SK-N-SH (cell line): ENCODE results near the gene CLDND1. TPM values are rescaled to one million over a fixed set of nuclear protein-coding genes. Genes with fewer than 3 reads are reported as not detected.

Experiments used
- CTCF ChIA-PET: fragments of 300-600, 350-600 bp; formaldehyde crosslinking; extraction: SDS; loops from one replicate; lab custom pipeline; 2021; lab: Yijun Ruan, JAX
- POLR2A ChIA-PET: fragments of 350-600 bp; sonication (Branson Sonifier 250); formaldehyde crosslinking; extraction: SDS; loops from one replicate; lab custom pipeline; 2020; ENCODE audit warnings: antibody characterized with exemption, inconsistent platforms; lab: Yijun Ruan, JAX
- DNase-seq: peaks from one replicate; pipeline ENCODE4 v3.0.0; 2012
- H2AFZ ChIP-seq: fragments of 200-600 bp; sonication (generic); 2 replicates; pipeline ENCODE4 v1.8.1; 2016; ENCODE audit warnings: antibody characterized with exemption, mild to moderate bottlenecking, low read depth
- H3F3A ChIP-seq: fragments of 200-600 bp; sonication (generic); replicated peaks from 2 replicates; pipeline ENCODE3; 2016; ENCODE audit warnings: antibody characterized with exemption, mild to moderate bottlenecking; ENCODE audit not compliant: insufficient read depth
- H3K27ac ChIP-seq, 2 experiments: fragments of 200-500 bp in 1 of 2; fragments of 200-600 bp in 1 of 2; sonication (Bioruptor generic) in 1 of 2; sonication (generic), shearing (Covaris generic) in 1 of 2; 2 replicates each; pipeline versions ENCODE4 v1.5.1 to v1.6.1; 2014 to 2016; ENCODE audit warnings: low read depth in 2 of 2, inconsistent platforms in 1 of 2, low read length in 1 of 2, mild to moderate bottlenecking in 1 of 2, mixed read lengths in 1 of 2
- H3K27me3 ChIP-seq: fragments of 200-600 bp; sonication (generic), shearing (Covaris generic); 2 replicates; pipeline ENCODE4 v1.6.1; 2016; ENCODE audit warnings: mixed run types; ENCODE audit not compliant: insufficient read depth
- H3K36me3 ChIP-seq, 2 experiments: fragments of 200-500 bp in 1 of 2; fragments of 200-600 bp in 1 of 2; sonication (Bioruptor generic) in 1 of 2; sonication (generic) in 1 of 2; replicated peaks in 1 of 2; 2 replicates each; pipeline versions ENCODE3 to v1.5.1; 2014 to 2016; ENCODE audit warnings: low read length in 1 of 2, mild to moderate bottlenecking in 1 of 2; ENCODE audit not compliant: insufficient read depth in 2 of 2, control insufficient read depth in 1 of 2
- H3K4me1 ChIP-seq, 2 experiments: fragments of 200-500 bp in 1 of 2; fragments of 200-600 bp in 1 of 2; sonication (Bioruptor generic) in 1 of 2; sonication (generic), shearing (Covaris generic) in 1 of 2; 2 replicates each; pipeline versions ENCODE4 v1.5.1 to v1.6.1; 2014 to 2016; ENCODE audit warnings: low read depth in 1 of 2, low read length in 1 of 2, mixed run types in 1 of 2; ENCODE audit not compliant: insufficient read depth in 2 of 2, control insufficient read depth in 1 of 2
- H3K4me2 ChIP-seq: fragments of 200-600 bp; sonication (generic), shearing (Covaris generic); 2 replicates; pipeline ENCODE4 v1.6.1; 2017; ENCODE audit warnings: mixed run types
- H3K4me3 ChIP-seq, 2 experiments: fragments of 200-500 bp in 1 of 2; fragments of 200-600 bp in 1 of 2; sonication (Bioruptor generic) in 1 of 2; sonication (generic), shearing (Covaris generic) in 1 of 2; 2 replicates each; pipeline versions ENCODE4 v1.5.1 to v1.8.1; 2014 to 2016; ENCODE audit warnings: low read depth in 2 of 2, inconsistent platforms in 1 of 2, low read length in 1 of 2, mild to moderate bottlenecking in 1 of 2, mixed read lengths in 1 of 2, moderate library complexity in 1 of 2
- H3K79me2 ChIP-seq: fragments of 200-600 bp; sonication (generic); 2 replicates; pipeline ENCODE4 v1.8.1; 2017; ENCODE audit warnings: mild to moderate bottlenecking; ENCODE audit not compliant: insufficient read depth
- H3K9ac ChIP-seq: fragments of 200-600 bp; sonication (generic); 2 replicates; pipeline ENCODE4 v1.6.1; 2017; ENCODE audit warnings: mixed run types
- H3K9me2 ChIP-seq: fragments of 200-600 bp; sonication (generic); 2 replicates; pipeline ENCODE4 v1.6.1; 2017; ENCODE audit warnings: mixed run types
- H3K9me3 ChIP-seq: fragments of 200-600 bp; sonication (generic); 2 replicates; pipeline ENCODE4 v1.6.1; 2017; ENCODE audit warnings: mixed run types, mild to moderate bottlenecking, moderate library complexity
- H4K20me1 ChIP-seq: fragments of 200-600 bp; sonication (generic); 2 replicates; pipeline ENCODE4 v1.6.1; 2017; ENCODE audit warnings: mild to moderate bottlenecking, mixed run types; ENCODE audit not compliant: insufficient read depth
- ELF1 ChIP-seq: IDR thresholded peaks from 2 replicates; pipeline ENCODE4 v1.4.0; 2012
- EP300 ChIP-seq, 2 experiments: IDR thresholded peaks; 2 replicates each; pipeline versions ENCODE4 v1.4.0 to v1.6.1; 2012; ENCODE audit warnings: borderline replicate concordance in 1 of 2, low read depth in 1 of 2, low read length in 1 of 2
- FOXJ3 ChIP-seq: sonication (generic); formaldehyde crosslinking; IDR thresholded peaks from 2 replicates; pipeline ENCODE4 v1.5.1; 2020; ENCODE audit warnings: mild to moderate bottlenecking, missing genetic modification reagents
- GABPA ChIP-seq: IDR thresholded peaks from 2 replicates; pipeline ENCODE4 v1.4.0; 2012; ENCODE audit warnings: low read depth, mild to moderate bottlenecking
- JUND ChIP-seq: IDR thresholded peaks from 2 replicates; pipeline ENCODE4 v1.4.0; 2012
- MAX ChIP-seq: IDR thresholded peaks from 2 replicates; pipeline ENCODE4 v1.4.0; 2012; ENCODE audit warnings: low read depth
- PBX3 ChIP-seq: IDR thresholded peaks from 2 replicates; pipeline ENCODE4; 2012
- TAF1 ChIP-seq: IDR thresholded peaks from 2 replicates; pipeline ENCODE4 v1.6.1; 2012; ENCODE audit warnings: low read depth, mild to moderate bottlenecking, low read length, moderate library complexity, borderline replicate concordance
- TCF12 ChIP-seq: IDR thresholded peaks from 2 replicates; pipeline ENCODE4 v1.4.0; 2012
- TEAD4 ChIP-seq: IDR thresholded peaks from 2 replicates; pipeline ENCODE4 v1.4.0; 2012; ENCODE audit warnings: mild to moderate bottlenecking, borderline replicate concordance; ENCODE audit not compliant: insufficient read depth
- USF2 ChIP-seq: fragments of 150-350 bp; IDR thresholded peaks from 2 replicates; pipeline ENCODE4 v1.6.1; 2017; ENCODE audit warnings: antibody characterized with exemption, low read length, low read depth, borderline replicate concordance
- WGBS: methylation state at CpG from one replicate; pipeline ENCODE4 v1.1.6; 2017; ENCODE audit warnings: low lambda C conversion rate; 5-methylcytosine and 5-hydroxymethylcytosine counted together
- polyA plus RNA-seq, 3 experiments: library from polyadenylated mRNA; depleted of rRNA; stranded (reverse); fragments of >200 nt; gene quantifications; 2 replicates each; pipeline ENCODE4 v1.2.3, GENCODE V29; 2012
- TF ChIP-seq, protein P1 (sequence below): IDR thresholded peaks from 2 replicates; pipeline ENCODE4 v1.6.1; 2012; ENCODE audit warnings: mild to moderate bottlenecking, low read depth, low read length, moderate library complexity
- TF ChIP-seq, protein P2 (sequence below): IDR thresholded peaks from 2 replicates; pipeline ENCODE4 v1.4.0; 2012; ENCODE audit warnings: low read depth, borderline replicate concordance
- TF ChIP-seq, protein P3 (sequence below): fragments of 150-350 bp; IDR thresholded peaks from 2 replicates; pipeline ENCODE4 v1.6.1; 2016; ENCODE audit warnings: mild to moderate bottlenecking, low read depth, low read length

CLDND1 gene
- polyA plus RNA-seq, 1 of the 3 experiments (the other 2 are of a cell fraction) = 110 TPM

DNA sequence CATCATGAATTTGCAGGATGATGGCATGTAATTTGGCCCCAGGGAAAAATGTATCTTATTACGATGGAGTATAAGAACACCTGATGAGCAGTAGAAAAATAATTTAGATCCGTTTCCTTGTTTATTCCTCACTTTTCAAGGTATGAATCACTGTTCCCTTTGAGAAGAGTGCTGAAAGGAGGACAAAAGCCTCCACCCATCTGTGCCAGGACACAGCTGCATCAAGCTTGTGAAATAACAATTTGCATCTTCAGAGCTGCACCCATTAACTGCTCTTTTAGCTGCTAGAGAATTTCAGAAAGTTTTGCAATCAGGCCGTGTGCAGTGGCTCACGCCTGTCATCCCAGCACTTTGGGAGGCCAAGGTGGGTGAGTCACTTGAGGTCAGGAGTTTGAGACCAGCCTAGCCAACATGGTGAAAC lies 9.6 kb downstream of the CLDND1 start:
- Histone ChIP-seq H3K27me3 (no peaks in the 10 kb centered on the region), H3K79me2 (peaks cover 2% of the 10 kb centered on the region; the same call in 1 of the 2 replicates), H3K27ac (no peak overlapping the region), H3K4me1 (no peaks in the 10 kb centered on the region), H2AFZ (no peak overlapping the region), H3K4me2 (no peak overlapping the region), H3F3A (peaks cover 6% of the 10 kb centered on the region), H3K9me2 (no peaks in the 10 kb centered on the region), H4K20me1 (no peaks in the 10 kb centered on the region), H3K4me3 (no peak overlapping the region), H3K9me3 (no peaks in the 10 kb centered on the region), H3K9ac (no peak overlapping the region), H3K36me3 (peaks cover 34 to 37% of the 10 kb centered on the region in 2 experiments)
- CTCF ChIA-PET = no interaction called here
- TF ChIP-seq FOXJ3 (CRISPR knock-in tag) = no peak
- no peak for TF ChIP-seq GABPA
- TF ChIP-seq USF2 = no peak
- TF ChIP-seq, protein P1, sequence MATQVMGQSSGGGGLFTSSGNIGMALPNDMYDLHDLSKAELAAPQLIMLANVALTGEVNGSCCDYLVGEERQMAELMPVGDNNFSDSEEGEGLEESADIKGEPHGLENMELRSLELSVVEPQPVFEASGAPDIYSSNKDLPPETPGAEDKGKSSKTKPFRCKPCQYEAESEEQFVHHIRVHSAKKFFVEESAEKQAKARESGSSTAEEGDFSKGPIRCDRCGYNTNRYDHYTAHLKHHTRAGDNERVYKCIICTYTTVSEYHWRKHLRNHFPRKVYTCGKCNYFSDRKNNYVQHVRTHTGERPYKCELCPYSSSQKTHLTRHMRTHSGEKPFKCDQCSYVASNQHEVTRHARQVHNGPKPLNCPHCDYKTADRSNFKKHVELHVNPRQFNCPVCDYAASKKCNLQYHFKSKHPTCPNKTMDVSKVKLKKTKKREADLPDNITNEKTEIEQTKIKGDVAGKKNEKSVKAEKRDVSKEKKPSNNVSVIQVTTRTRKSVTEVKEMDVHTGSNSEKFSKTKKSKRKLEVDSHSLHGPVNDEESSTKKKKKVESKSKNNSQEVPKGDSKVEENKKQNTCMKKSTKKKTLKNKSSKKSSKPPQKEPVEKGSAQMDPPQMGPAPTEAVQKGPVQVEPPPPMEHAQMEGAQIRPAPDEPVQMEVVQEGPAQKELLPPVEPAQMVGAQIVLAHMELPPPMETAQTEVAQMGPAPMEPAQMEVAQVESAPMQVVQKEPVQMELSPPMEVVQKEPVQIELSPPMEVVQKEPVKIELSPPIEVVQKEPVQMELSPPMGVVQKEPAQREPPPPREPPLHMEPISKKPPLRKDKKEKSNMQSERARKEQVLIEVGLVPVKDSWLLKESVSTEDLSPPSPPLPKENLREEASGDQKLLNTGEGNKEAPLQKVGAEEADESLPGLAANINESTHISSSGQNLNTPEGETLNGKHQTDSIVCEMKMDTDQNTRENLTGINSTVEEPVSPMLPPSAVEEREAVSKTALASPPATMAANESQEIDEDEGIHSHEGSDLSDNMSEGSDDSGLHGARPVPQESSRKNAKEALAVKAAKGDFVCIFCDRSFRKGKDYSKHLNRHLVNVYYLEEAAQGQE = no peak
- TF ChIP-seq, protein P2, sequence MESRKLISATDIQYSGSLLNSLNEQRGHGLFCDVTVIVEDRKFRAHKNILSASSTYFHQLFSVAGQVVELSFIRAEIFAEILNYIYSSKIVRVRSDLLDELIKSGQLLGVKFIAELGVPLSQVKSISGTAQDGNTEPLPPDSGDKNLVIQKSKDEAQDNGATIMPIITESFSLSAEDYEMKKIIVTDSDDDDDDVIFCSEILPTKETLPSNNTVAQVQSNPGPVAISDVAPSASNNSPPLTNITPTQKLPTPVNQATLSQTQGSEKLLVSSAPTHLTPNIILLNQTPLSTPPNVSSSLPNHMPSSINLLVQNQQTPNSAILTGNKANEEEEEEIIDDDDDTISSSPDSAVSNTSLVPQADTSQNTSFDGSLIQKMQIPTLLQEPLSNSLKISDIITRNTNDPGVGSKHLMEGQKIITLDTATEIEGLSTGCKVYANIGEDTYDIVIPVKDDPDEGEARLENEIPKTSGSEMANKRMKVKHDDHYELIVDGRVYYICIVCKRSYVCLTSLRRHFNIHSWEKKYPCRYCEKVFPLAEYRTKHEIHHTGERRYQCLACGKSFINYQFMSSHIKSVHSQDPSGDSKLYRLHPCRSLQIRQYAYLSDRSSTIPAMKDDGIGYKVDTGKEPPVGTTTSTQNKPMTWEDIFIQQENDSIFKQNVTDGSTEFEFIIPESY = no peak
- TF ChIP-seq, protein P3, sequence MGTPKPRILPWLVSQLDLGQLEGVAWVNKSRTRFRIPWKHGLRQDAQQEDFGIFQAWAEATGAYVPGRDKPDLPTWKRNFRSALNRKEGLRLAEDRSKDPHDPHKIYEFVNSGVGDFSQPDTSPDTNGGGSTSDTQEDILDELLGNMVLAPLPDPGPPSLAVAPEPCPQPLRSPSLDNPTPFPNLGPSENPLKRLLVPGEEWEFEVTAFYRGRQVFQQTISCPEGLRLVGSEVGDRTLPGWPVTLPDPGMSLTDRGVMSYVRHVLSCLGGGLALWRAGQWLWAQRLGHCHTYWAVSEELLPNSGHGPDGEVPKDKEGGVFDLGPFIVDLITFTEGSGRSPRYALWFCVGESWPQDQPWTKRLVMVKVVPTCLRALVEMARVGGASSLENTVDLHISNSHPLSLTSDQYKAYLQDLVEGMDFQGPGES = no peak
- TF ChIP-seq MAX = no peak
- TF ChIP-seq JUND = no peak
- no peak for TF ChIP-seq TCF12
- no peak for TF ChIP-seq TAF1
- no peak for TF ChIP-seq ELF1
- TF ChIP-seq TEAD4 = no peak
- TF ChIP-seq EP300 (IDR thresholded peaks at IDR 0.05; ENCODE audit: borderline replicate concordance in 1 of 2, low read depth in 1 of 2, low read length in 1 of 2) = no peak
- TF ChIP-seq PBX3 = no peak
- no peak for DNase-seq
- 77% methylated on average over 4 of the region's 4 CpGs for WGBS
- POLR2A ChIA-PET = no interaction called here
